ENCODE results near the gene ARMC2. TPM values are rescaled to one million over a fixed set of nuclear protein-coding genes. Genes with fewer than 3 reads are reported as not detected.
A peak's percentile ranks its signal among the peaks of the same experiment; 100 is the strongest.

ARMC2 gene
- total and polyA plus RNA-seq, 2 of the 8 experiments (the other 6 are each of a cell fraction or from before 2014, with no cell fraction given), result 1.6 to 4.4 TPM

DNA sequence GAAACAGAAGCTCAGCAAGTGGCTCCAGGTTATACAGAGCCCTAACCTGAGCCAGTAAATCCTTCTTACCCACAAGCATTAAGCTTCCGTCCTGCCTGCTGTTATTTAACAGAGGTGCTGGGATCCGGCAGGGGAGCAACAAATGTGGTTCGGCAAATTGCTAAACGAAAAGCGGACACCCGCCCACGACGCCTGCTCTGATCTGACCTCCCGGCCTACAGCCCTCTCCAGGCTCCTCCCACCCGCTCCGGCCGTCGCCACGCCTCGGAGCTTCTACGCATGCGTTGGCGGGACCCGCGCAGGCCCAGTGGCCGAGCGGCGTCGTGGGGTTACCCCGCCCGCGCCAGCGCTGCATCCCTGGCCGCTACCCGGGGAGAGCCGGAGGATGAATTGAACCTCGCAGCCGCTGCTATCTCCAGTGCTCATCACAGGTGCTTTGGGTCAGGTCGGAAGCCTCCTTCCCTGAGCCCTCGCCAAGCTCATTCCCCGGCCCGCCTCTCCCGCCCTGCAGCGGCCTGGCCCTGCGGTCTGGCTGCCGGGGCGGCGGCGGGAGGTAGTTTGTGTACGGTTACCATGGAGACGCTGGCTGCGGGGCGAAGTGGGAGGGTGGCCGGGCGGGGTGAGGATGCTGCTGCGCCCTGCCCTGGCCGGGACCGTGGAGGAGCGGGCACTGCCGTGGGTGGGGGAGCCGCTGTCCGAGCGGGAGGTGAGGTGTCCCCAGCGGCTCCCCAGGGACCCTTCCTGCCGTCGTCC is at the start of gene ARMC2 (continued):
- TF ChIP-seq SIN3A (conservative IDR thresholded peaks at IDR 0.05 in 1 of 2, IDR thresholded peaks at IDR 0.05 in 1 of 2; ENCODE audit: low read depth in 1 of 2, low read length in 2 of 2), result peak; percentile 74 to 87; a peak in 2 of 4 replicates
- TF ChIP-seq PHF8 (conservative IDR thresholded peaks at IDR 0.05; ENCODE audit: low read depth, low read length), result peak; percentile 52; the same call in 1 of the 2 replicates
- no peak for TF ChIP-seq ZNF274 (IDR thresholded peaks at IDR 0.05; ENCODE audit: borderline replicate concordance, extremely low read depth, low read length)
- no peak for TF ChIP-seq BCL11A (IDR thresholded peaks at IDR 0.05; ENCODE audit: low read depth in 2 of 2, low read length in 2 of 2)
- TF ChIP-seq ASH2L (IDR thresholded peaks at IDR 0.05; ENCODE audit: low read length), result peak; percentile 80
- no peak for TF ChIP-seq CEBPB (IDR thresholded peaks at IDR 0.05; ENCODE audit: low read depth, low read length)
- no peak for TF ChIP-seq POU5F1 (IDR thresholded peaks at IDR 0.05; ENCODE audit: low read depth, low read length)
- TF ChIP-seq RXRA (IDR thresholded peaks at IDR 0.05; ENCODE audit: insufficient read depth, low read depth, low read length), result no peak
- TF ChIP-seq TBP (IDR thresholded peaks at IDR 0.05; ENCODE audit: low read depth, low read length), result no peak
- TF ChIP-seq YY1 (IDR thresholded peaks at IDR 0.05; ENCODE audit: low read depth, low read length), result no peak
- TF ChIP-seq EP300 (IDR thresholded peaks at IDR 0.05; ENCODE audit: borderline replicate concordance in 1 of 2, low read depth in 2 of 2, low read length in 2 of 2), result no peak
- no peak for TF ChIP-seq POLR2AphosphoS5 (IDR thresholded peaks at IDR 0.05; ENCODE audit: low read depth, low read length)

Data from H1 (cell line).